Caco-2 (cell line): ENCODE measurements around the gene COQ9. TPM values are rescaled to one million over a fixed set of nuclear protein-coding genes. Genes with fewer than 3 reads are reported as not detected.

Source experiments
- BruUV-seq: library from RNA; stranded (reverse); fragments of 400-500 nt; replicated peaks from 2 replicates; lab custom pipeline; 2021; lab: Mats Ljungman, UMichigan
- CTCF ChIA-PET: fragments of 300-600 bp; sonication (Branson Sonifier 250); formaldehyde crosslinking; loops from one replicate; lab custom pipeline; 2022; ENCODE audit warnings: antibody characterized with exemption; lab: Charles Lee
- POLR2A ChIA-PET: fragments of 300-600 bp; sonication (Branson Sonifier 250); formaldehyde crosslinking; loops from one replicate; lab custom pipeline; 2022; ENCODE audit warnings: antibody characterized with exemption; lab: Charles Lee
- DNase-seq, 2 experiments: peaks; one replicate each; pipeline versions ENCODE4 v3.0.0 to v3.0.0-alpha.2; 2020 to 2022
- H3K27me3 ChIP-seq: replicated peaks from 2 replicates; pipeline ENCODE4 v1.6.0; 2011; ENCODE audit warnings: low read length; ENCODE audit not compliant: control insufficient read depth, insufficient read depth
- H3K36me3 ChIP-seq: 2 replicates; pipeline ENCODE4 v1.5.1; 2011; ENCODE audit warnings: low read length; ENCODE audit not compliant: control insufficient read depth, insufficient read depth
- H3K4me1 ChIP-seq: fragments of 250-450 bp; sonication (Bioruptor Pico); 2 replicates; pipeline ENCODE4 v1.5.1; 2020; ENCODE audit warnings: mild to moderate bottlenecking
- H3K4me3 ChIP-seq: 2 replicates; pipeline ENCODE4 v1.5.1; 2011; ENCODE audit warnings: low read depth, mild to moderate bottlenecking, control low read depth, low read length
- H3K9me3 ChIP-seq: fragments of 250-450 bp; sonication (Bioruptor Pico); 2 replicates; pipeline ENCODE4 v1.5.1; 2020; ENCODE audit warnings: mild to moderate bottlenecking, moderate library complexity
- H3K27ac Mint-ChIP-seq: one replicate; pipeline ENCODE4 v1.8.0; 2022; ENCODE audit warnings: mixed read lengths; ENCODE audit not compliant: unreplicated experiment
- H3K27me3 Mint-ChIP-seq: one replicate; pipeline ENCODE4 v1.8.0; 2022; ENCODE audit warnings: mixed read lengths; ENCODE audit not compliant: insufficient read depth, unreplicated experiment
- H3K36me3 Mint-ChIP-seq: one replicate; pipeline ENCODE4 v1.8.0; 2022; ENCODE audit warnings: mild to moderate bottlenecking, mixed read lengths; ENCODE audit not compliant: insufficient read depth, unreplicated experiment
- H3K4me1 Mint-ChIP-seq: one replicate; pipeline ENCODE4 v1.8.0; 2022; ENCODE audit warnings: low read depth, mixed read lengths; ENCODE audit not compliant: unreplicated experiment
- H3K4me3 Mint-ChIP-seq: one replicate; pipeline ENCODE4 v1.8.0; 2022; ENCODE audit warnings: mild to moderate bottlenecking, moderate library complexity, mixed read lengths; ENCODE audit not compliant: unreplicated experiment
- H3K9me3 Mint-ChIP-seq: one replicate; pipeline ENCODE4 v1.8.0; 2022; ENCODE audit warnings: mixed read lengths; ENCODE audit not compliant: unreplicated experiment
- CTCF ChIP-seq, 2 experiments: fragments of 200-600 bp in 1 of 2; IDR thresholded peaks; 1 replicate in 1 of 2; 2 replicates in 1 of 2; pipeline versions ENCODE4 v1.5.1 to v1.8.0; 2011 to 2022; ENCODE audit warnings: antibody characterized with exemption in 1 of 2, control low read depth in 1 of 2, inconsistent platforms in 1 of 2, low read depth in 1 of 2, low read length in 1 of 2, mild to moderate bottlenecking in 1 of 2, moderate library complexity in 1 of 2; ENCODE audit not compliant: insufficient read depth in 1 of 2, severe bottlenecking in 1 of 2, unreplicated experiment in 1 of 2
- intact Hi-C: fragments of 100-400 bp; cut with micrococcal nuclease; formaldehyde crosslinking; loops from one replicate; pipeline ENCODE4 v1.10.0; 2022; ENCODE audit not compliant: unreplicated experiment
- total RNA-seq: library from RNA; stranded (reverse); gene quantifications from 2 replicates; pipeline ENCODE4 v1.2.3, GENCODE V29; 2022

The COQ9 gene
- total RNA-seq, 1 experiment from 2014 or later: 50.9 TPM

- CTCF ChIA-PET: interaction anchor here (1.6 kb wide), 1 partner anchor 89 kb away, joined by 8 read pairs; no protein-coding TSS in a partner anchor
- Histone ChIP-seq H3K9me3 (no peaks in the 10 kb centered on the region), H3K36me3 (peaks cover 9% of the 10 kb centered on the region), H3K27me3 (no peaks in the 10 kb centered on the region), H3K4me3 (no peak overlapping the region), H3K4me1 (no peaks in the 10 kb centered on the region)
- no peaks in the 10 kb centered on the region for H3K4me1 Mint-ChIP-seq
- DNase-seq: no peak
- TF ChIP-seq CTCF (IDR thresholded peaks at IDR 0.05; ENCODE audit: insufficient read depth in 1 of 2, low read depth in 1 of 2, low read length in 1 of 2, severe bottlenecking in 1 of 2, unreplicated experiment in 1 of 2): no peak
- intact Hi-C loops: no loop called here
- H3K27ac Mint-ChIP-seq: no peak overlapping the region
- POLR2A ChIA-PET: no interaction called here
- no peaks in the 10 kb centered on the region for H3K9me3 Mint-ChIP-seq
- no peaks in the 10 kb centered on the region for H3K27me3 Mint-ChIP-seq
- no TSS peak for BruUV-seq
- H3K36me3 Mint-ChIP-seq: peaks cover 72% of the 10 kb centered on the region
- H3K4me3 Mint-ChIP-seq: no peak overlapping the region
Observed at GRCh38 chr16:57430955-57431354, 16.3 kb upstream of the COQ9 start.

DNA sequence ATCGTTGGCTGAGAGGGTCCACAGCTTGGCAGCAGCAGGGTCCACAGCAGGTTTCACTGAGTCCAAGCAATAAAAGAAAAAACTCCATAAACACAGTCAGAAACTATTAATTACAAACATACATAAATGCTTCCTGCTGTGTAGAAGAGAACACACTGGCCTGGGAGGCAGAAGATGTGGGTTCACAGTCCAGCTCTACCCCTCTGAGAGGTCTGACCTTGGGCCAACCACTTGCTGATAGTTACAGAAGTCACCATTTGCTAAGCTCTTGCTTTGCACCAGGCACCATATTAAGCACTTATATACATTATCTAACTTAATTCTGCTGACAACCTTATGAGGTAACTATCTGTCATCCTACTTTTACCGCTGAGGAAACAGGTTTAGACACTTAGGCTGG is 14.8 kb upstream of the COQ9 start:
- H3K27ac Mint-ChIP-seq: no peak overlapping the region
- Histone ChIP-seq H3K36me3 (peaks cover 9% of the 10 kb centered on the region), H3K9me3 (no peaks in the 10 kb centered on the region), H3K4me3 (no peak overlapping the region), H3K4me1 (no peaks in the 10 kb centered on the region), H3K27me3 (no peaks in the 10 kb centered on the region)
- intact Hi-C loops: no loop called here
- H3K27me3 Mint-ChIP-seq: no peaks in the 10 kb centered on the region
- ChIA-PET POLR2A (interaction anchor here (0.6 to 1.6 kb wide), 2 partner anchors 9 to 15 kb away, joined by 4 to 7 read pairs; partner anchors contain the start of genes CIAPIN1 and COQ9), CTCF (interaction anchor here (0.6 to 1.3 kb wide), 3 partner anchors 10 to 292 kb away, joined by 3 read pairs; partner anchors contain the start of genes CIAPIN1 and COQ9)
- H3K4me3 Mint-ChIP-seq: no peak overlapping the region
- BruUV-seq: no TSS peak
- DNase-seq: no peak
- no peaks in the 10 kb centered on the region for H3K4me1 Mint-ChIP-seq
- H3K36me3 Mint-ChIP-seq: peaks cover 76% of the 10 kb centered on the region
- TF ChIP-seq CTCF (IDR thresholded peaks at IDR 0.05; ENCODE audit: insufficient read depth in 1 of 2, low read depth in 1 of 2, low read length in 1 of 2, severe bottlenecking in 1 of 2, unreplicated experiment in 1 of 2): no peak
- no peaks in the 10 kb centered on the region for H3K9me3 Mint-ChIP-seq

- ChIA-PET POLR2A (interaction anchor here (1.6 kb wide), 1 partner anchor 14 kb away, joined by 7 read pairs; the partner anchor contains the start of genes CIAPIN1 and COQ9), CTCF (interaction anchor here (0.6 to 1.3 kb wide), 3 partner anchors 11 to 291 kb away, joined by 3 read pairs; partner anchors contain the start of genes CIAPIN1 and COQ9)
- no peak for DNase-seq
- Mint-ChIP-seq H3K4me1 (no peaks in the 10 kb centered on the region), H3K4me3 (no peak overlapping the region), H3K36me3 (peaks cover 73% of the 10 kb centered on the region), H3K9me3 (no peaks in the 10 kb centered on the region), H3K27me3 (no peaks in the 10 kb centered on the region), H3K27ac (no peak overlapping the region)
- Histone ChIP-seq H3K36me3 (peaks cover 8% of the 10 kb centered on the region), H3K4me3 (no peak overlapping the region), H3K27me3 (no peaks in the 10 kb centered on the region), H3K4me1 (no peaks in the 10 kb centered on the region), H3K9me3 (no peaks in the 10 kb centered on the region)
- no peak for TF ChIP-seq CTCF (IDR thresholded peaks at IDR 0.05; ENCODE audit: insufficient read depth in 1 of 2, low read depth in 1 of 2, low read length in 1 of 2, severe bottlenecking in 1 of 2, unreplicated experiment in 1 of 2)
- no TSS peak for BruUV-seq
- intact Hi-C loops: no loop called here
Observed at GRCh38 chr16:57432989-57433388, 14.3 kb upstream of the COQ9 start.
